ENCODE results near the gene DMD. TPM values are rescaled to one million over a fixed set of nuclear protein-coding genes. Genes with fewer than 3 reads are reported as not detected.

The DMD gene
- total RNA-seq, 1 experiment from 2014 or later, result 47.2 TPM

GRCh38 chrX:31117266-31117665, 2094.1 kb downstream of the DMD start:
- H3K4me3 Mint-ChIP-seq (ENCODE audit: unreplicated experiment), result no peak overlapping the region
- Histone ChIP-seq H3K27me3 (replicated peaks; ENCODE audit: control insufficient read depth, insufficient read depth, low read length) (no peaks in the 10 kb centered on the region), H3K9me3 (no peaks in the 10 kb centered on the region), H3K4me1 (no peaks in the 10 kb centered on the region), H3K4me3 (ENCODE audit: low read depth, low read length) (no peak overlapping the region), H3K36me3 (ENCODE audit: control insufficient read depth, insufficient read depth, low read length) (no peaks in the 10 kb centered on the region)
- DNase-seq, result no peak
- no peak for TF ChIP-seq CTCF (IDR thresholded peaks at IDR 0.05; ENCODE audit: insufficient read depth in 1 of 2, low read depth in 1 of 2, low read length in 1 of 2, severe bottlenecking in 1 of 2, unreplicated experiment in 1 of 2)
- H3K36me3 Mint-ChIP-seq (ENCODE audit: insufficient read depth, unreplicated experiment), result no peaks in the 10 kb centered on the region
- no peak overlapping the region for H3K27ac Mint-ChIP-seq (ENCODE audit: unreplicated experiment)
- H3K4me1 Mint-ChIP-seq (ENCODE audit: low read depth, unreplicated experiment), result peaks cover 12% of the 10 kb centered on the region
- intact Hi-C loops (cut with micrococcal nuclease; ENCODE audit: unreplicated experiment), result no loop called here
- no peaks in the 10 kb centered on the region for H3K9me3 Mint-ChIP-seq (ENCODE audit: unreplicated experiment)
- CTCF ChIA-PET, result no interaction called here
- POLR2A ChIA-PET, result no interaction called here
- BruUV-seq (replicated peaks), result no TSS peak
- H3K27me3 Mint-ChIP-seq (ENCODE audit: insufficient read depth, unreplicated experiment), result peaks cover 8% of the 10 kb centered on the region

GRCh38 chrX:31115398-31115797, 2096.0 kb downstream of the DMD start:
- peaks cover 8% of the 10 kb centered on the region for H3K4me1 Mint-ChIP-seq (ENCODE audit: low read depth, unreplicated experiment)
- TF ChIP-seq CTCF (IDR thresholded peaks at IDR 0.05; ENCODE audit: insufficient read depth in 1 of 2, low read depth in 1 of 2, low read length in 1 of 2, severe bottlenecking in 1 of 2, unreplicated experiment in 1 of 2), result no peak
- CTCF ChIA-PET, result no interaction called here
- no peak overlapping the region for H3K4me3 Mint-ChIP-seq (ENCODE audit: unreplicated experiment)
- no peaks in the 10 kb centered on the region for H3K27me3 ChIP-seq (replicated peaks; ENCODE audit: control insufficient read depth, insufficient read depth, low read length)
- no peak overlapping the region for H3K27ac Mint-ChIP-seq (ENCODE audit: unreplicated experiment)
- no peaks in the 10 kb centered on the region for H3K36me3 ChIP-seq (ENCODE audit: control insufficient read depth, insufficient read depth, low read length)
- H3K9me3 Mint-ChIP-seq (ENCODE audit: unreplicated experiment), result no peaks in the 10 kb centered on the region
- POLR2A ChIA-PET, result no interaction called here
- no peaks in the 10 kb centered on the region for H3K9me3 ChIP-seq
- DNase-seq, result no peak
- BruUV-seq (replicated peaks), result no TSS peak
- no peaks in the 10 kb centered on the region for H3K36me3 Mint-ChIP-seq (ENCODE audit: insufficient read depth, unreplicated experiment)
- intact Hi-C loops (cut with micrococcal nuclease; ENCODE audit: unreplicated experiment), result no loop called here
- H3K4me3 ChIP-seq (ENCODE audit: low read depth, low read length), result no peak overlapping the region
- peaks cover 8% of the 10 kb centered on the region for H3K27me3 Mint-ChIP-seq (ENCODE audit: insufficient read depth, unreplicated experiment)
- no peaks in the 10 kb centered on the region for H3K4me1 ChIP-seq

GRCh38 chrX:31114858-31115257, 2096.5 kb downstream of the DMD start:
- no peak overlapping the region for H3K4me3 ChIP-seq (ENCODE audit: low read depth, low read length)
- no TSS peak for BruUV-seq (replicated peaks)
- POLR2A ChIA-PET, result no interaction called here
- no peaks in the 10 kb centered on the region for H3K9me3 ChIP-seq
- no peaks in the 10 kb centered on the region for H3K36me3 ChIP-seq (ENCODE audit: control insufficient read depth, insufficient read depth, low read length)
- H3K4me1 Mint-ChIP-seq (ENCODE audit: low read depth, unreplicated experiment), result peaks cover 8% of the 10 kb centered on the region
- no peaks in the 10 kb centered on the region for H3K27me3 ChIP-seq (replicated peaks; ENCODE audit: control insufficient read depth, insufficient read depth, low read length)
- H3K9me3 Mint-ChIP-seq (ENCODE audit: unreplicated experiment), result no peaks in the 10 kb centered on the region
- H3K36me3 Mint-ChIP-seq (ENCODE audit: insufficient read depth, unreplicated experiment), result no peaks in the 10 kb centered on the region
- no peak for TF ChIP-seq CTCF (IDR thresholded peaks at IDR 0.05; ENCODE audit: insufficient read depth in 1 of 2, low read depth in 1 of 2, low read length in 1 of 2, severe bottlenecking in 1 of 2, unreplicated experiment in 1 of 2)
- DNase-seq, result no peak
- H3K4me1 ChIP-seq, result no peaks in the 10 kb centered on the region
- peaks cover 8% of the 10 kb centered on the region for H3K27me3 Mint-ChIP-seq (ENCODE audit: insufficient read depth, unreplicated experiment)
- H3K4me3 Mint-ChIP-seq (ENCODE audit: unreplicated experiment), result no peak overlapping the region
- no peak overlapping the region for H3K27ac Mint-ChIP-seq (ENCODE audit: unreplicated experiment)
- intact Hi-C loops (cut with micrococcal nuclease; ENCODE audit: unreplicated experiment), result no loop called here
- CTCF ChIA-PET, result interaction anchor here (0.6 to 0.7 kb wide), 2 partner anchors 179 to 279 kb away, joined by 3 to 4 read pairs; no protein-coding TSS in a partner anchor

Data from Caco-2 (cell line).